Right lobe of liver (tissue), 4 donors: ENCODE measurements around the gene UBE2QL1.

Experiments
- CTCF ChIP-seq, 4 donors: fragments of 200-600 bp in 3 of 4; fragments of 450-650 bp in 1 of 4; IDR thresholded peaks; one replicate each; pipeline versions ENCODE4 v1.5.1 to v1.8.0; 2016 to 2022; ENCODE audit warnings: antibody characterized with exemption in 4 of 4, mild to moderate bottlenecking in 2 of 4
- POLR2A ChIP-seq: fragments of 450-650 bp; IDR thresholded peaks from one replicate; pipeline ENCODE4 v1.6.1; 2017; ENCODE audit warnings: antibody characterized with exemption, mild to moderate bottlenecking
- donor health status: DM: no; HTN: no; CAD: no.
- donor health status: DM: no; HTN: no; CAD: no.
- donor health status: DM: no; HTN: yes; CAD: no.

- TF ChIP-seq CTCF (IDR thresholded peaks at IDR 0.05) (no peak), POLR2A (no peak)
These were observed 42.7 kb downstream of the UBE2QL1 start for GRCh38 chr5:6491196-6491918.
